H4 (cell line): ENCODE results near the gene CLNK. TPM values are rescaled to one million over a fixed set of nuclear protein-coding genes. Genes with fewer than 3 reads are reported as not detected.
"Not testable (repeated sequence)": the region's sequence is repeated elsewhere in the genome, so short reads cannot be mapped to it uniquely, and the experiment has no call there.

Source experiments
- DNase-seq: peaks from one replicate; pipeline ENCODE4 v3.0.0-alpha.2; 2015; ENCODE audit warnings: low spot score
- total RNA-seq: library from RNA; depleted of rRNA; stranded (reverse); fragments of >200 nt; shearing (Covaris generic); gene quantifications from 2 replicates; pipeline ENCODE4 v1.2.3, GENCODE V29; 2014

The CLNK gene
- total RNA-seq, 1 experiment from 2014 or later: not detected

GRCh38 chr4:10577508-10578426, 106.8 kb downstream of the CLNK start:
- DNase-seq: no peak

- DNase-seq: no peak
Observed at GRCh38 chr4:10577018-10577417, 107.5 kb downstream of the CLNK start.

- DNase-seq: no peak
Observed at GRCh38 chr4:10576236-10576635, 108.3 kb downstream of the CLNK start.

- DNase-seq: no peak
Observed at GRCh38 chr4:10575414-10575813, 109.2 kb downstream of the CLNK start.

- not testable (repeated sequence) for DNase-seq
Observed at GRCh38 chr4:10574553-10574952, 110.0 kb downstream of the CLNK start.

GRCh38 chr4:10571909-10572308, 112.7 kb downstream of the CLNK start:
- DNase-seq: no peak

- no peak for DNase-seq
Observed at GRCh38 chr4:10569491-10569890, 115.1 kb downstream of the CLNK start.

- no peak for DNase-seq
Observed at GRCh38 chr4:10567766-10568165, 116.8 kb downstream of the CLNK start.

- DNase-seq: no peak
Observed at GRCh38 chr4:10565166-10565780, 119.3 kb downstream of the CLNK start.

- DNase-seq: peak; percentile 75
Observed at GRCh38 chr4:10554694-10555093, 129.9 kb downstream of the CLNK start.

- DNase-seq: no peak
Observed at GRCh38 chr4:10554121-10554520, 130.4 kb downstream of the CLNK start.

GRCh38 chr4:10552591-10553280, 131.8 kb downstream of the CLNK start:
- DNase-seq: no peak

- DNase-seq: no peak
Observed at GRCh38 chr4:10535912-10536311, 148.7 kb downstream of the CLNK start.

- no peak for DNase-seq
Observed at GRCh38 chr4:10534820-10535219, 149.7 kb downstream of the CLNK start.

GRCh38 chr4:10532155-10532554, 152.4 kb downstream of the CLNK start:
- DNase-seq: no peak

GRCh38 chr4:10530137-10530786, 154.3 kb downstream of the CLNK start:
- no peak for DNase-seq

- DNase-seq: no peak
Observed at GRCh38 chr4:10529291-10530136, 155.1 kb downstream of the CLNK start.

- DNase-seq: no peak
Observed at GRCh38 chr4:10527438-10527837, 157.1 kb downstream of the CLNK start.

GRCh38 chr4:10526429-10527222, 157.9 kb downstream of the CLNK start:
- no peak for DNase-seq

GRCh38 chr4:10524196-10524833, 160.3 kb downstream of the CLNK start:
- DNase-seq: peak; percentile 24
